K562 (cell line): ENCODE results near the gene CC2D1A. TPM values are rescaled to one million over a fixed set of nuclear protein-coding genes. Genes with fewer than 3 reads are reported as not detected.

Experiments used
- BACH1 ChIP-seq: fragments of 200-800 bp; sonication (Bioruptor generic); IDR thresholded peaks from 2 replicates; pipeline ENCODE4 v1.6.1; 2016; ENCODE audit warnings: missing genetic modification characterization, missing compliant biosample characterization
- ERF ChIP-seq: fragments of 450-650 bp; formaldehyde crosslinking; IDR thresholded peaks from 2 replicates; pipeline ENCODE4 v1.4.0; 2020; ENCODE audit warnings: mild to moderate bottlenecking, mixed read lengths
- ESRRB ChIP-seq: fragments of 250-450 bp; sonication (Bioruptor Pico); IDR thresholded peaks from 2 replicates; pipeline ENCODE4 v1.5.0; 2020; ENCODE audit warnings: mild to moderate bottlenecking, moderate library complexity, borderline replicate concordance
- FOXM1 ChIP-seq, 2 experiments: fragments of 450-650 bp in 1 of 2; sonication (generic) in 1 of 2; formaldehyde crosslinking in 1 of 2; IDR thresholded peaks; 2 replicates each; pipeline versions ENCODE4 v1.6.1 to v1.9.0; 2017 to 2022; ENCODE audit warnings: low read depth in 2 of 2, mild to moderate bottlenecking in 2 of 2, missing genetic modification reagents in 1 of 2, moderate library complexity in 1 of 2
- HES1 ChIP-seq: fragments of 450-650 bp; IDR thresholded peaks from 2 replicates; pipeline ENCODE4 v1.6.1; 2016; ENCODE audit warnings: low read depth, mild to moderate bottlenecking, moderate library complexity
- JUND ChIP-seq, 2 experiments: IDR thresholded peaks; 2 replicates in 1 of 2; 3 replicates in 1 of 2; pipeline ENCODE4 v1.6.1; 2011; ENCODE audit warnings: borderline replicate concordance in 2 of 2, low read depth in 2 of 2, low read length in 2 of 2, improper control_type of control experiment in 1 of 2, missing biosample characterization in 1 of 2, missing genetic modification characterization in 1 of 2, missing genetic modification reagents in 1 of 2
- MXD1 ChIP-seq: fragments of 250-450 bp; sonication (Bioruptor Pico); IDR thresholded peaks from 2 replicates; pipeline ENCODE4 v1.8.0; 2021; ENCODE audit warnings: borderline replicate concordance, mild to moderate bottlenecking, moderate library complexity; ENCODE audit not compliant: poor library complexity, severe bottlenecking
- MYBL2 ChIP-seq, 2 experiments: fragments of 450-650 bp in 1 of 2; sonication (generic) in 1 of 2; formaldehyde crosslinking in 1 of 2; IDR thresholded peaks; 2 replicates each; pipeline versions ENCODE4 v1.6.1 to v1.8.1; 2017 to 2022; ENCODE audit warnings: borderline replicate concordance in 1 of 2, inconsistent platforms in 1 of 2, low read depth in 1 of 2, mild to moderate bottlenecking in 1 of 2, missing genetic modification reagents in 1 of 2, moderate library complexity in 1 of 2
- NR0B1 ChIP-seq: fragments of 450-650 bp; IDR thresholded peaks from one replicate; pipeline ENCODE4 v1.6.1; 2018; ENCODE audit warnings: mild to moderate bottlenecking, moderate library complexity; ENCODE audit not compliant: partially characterized antibody
- RNF219 ChIP-seq: fragments of 250-450 bp; sonication (Bioruptor Pico); IDR thresholded peaks from 2 replicates; pipeline ENCODE4 v1.5.0; 2022; ENCODE audit warnings: mild to moderate bottlenecking
- SIRT6 ChIP-seq: IDR thresholded peaks from one replicate; pipeline ENCODE4 v1.6.1; 2012; ENCODE audit warnings: low read depth, mild to moderate bottlenecking, control low read depth, inconsistent platforms, low read length, moderate library complexity
- SP1 ChIP-seq: sonication (generic); formaldehyde crosslinking; IDR thresholded peaks from 2 replicates; pipeline ENCODE4 v1.8.1; 2022; ENCODE audit warnings: mild to moderate bottlenecking, missing genetic modification reagents
- SRSF7 ChIP-seq: fragments of 200-400 bp; formaldehyde crosslinking; optimal IDR thresholded peaks from 2 replicates; pipeline ENCODE3; 2017; ENCODE audit warnings: mild to moderate bottlenecking, low read depth, low read length
- ZNF12 ChIP-seq: sonication (generic); formaldehyde crosslinking; IDR thresholded peaks from 2 replicates; pipeline ENCODE4 v1.4.0; 2020; ENCODE audit warnings: mild to moderate bottlenecking, missing genetic modification reagents
- ZNF592 ChIP-seq: fragments of 450-650 bp; IDR thresholded peaks from 2 replicates; pipeline ENCODE4 v1.6.1; 2017; ENCODE audit warnings: antibody characterized with exemption, mild to moderate bottlenecking
- ZZZ3 ChIP-seq: fragments of 450-650 bp; IDR thresholded peaks from 2 replicates; pipeline ENCODE4 v1.6.1; 2016; ENCODE audit warnings: antibody characterized with exemption, mild to moderate bottlenecking, moderate library complexity
- polyA plus RNA-seq, 8 experiments: library from polyadenylated mRNA; depleted of rRNA in 4 of 8; stranded (reverse) in 5 of 8; unstranded in 3 of 8; fragments of >200 nt; fragmentation: Nextera tagmentation in 2 of 8; fragmentation: Illumina TruSeq in 1 of 8; extraction: Ambion mirVana in 2 of 8; extraction: Trizol in 1 of 8; gene quantifications; 2 replicates each; pipeline versions ENCODE4 v1.2.1 to v1.2.3, GENCODE V29; 2011 to 2014; ENCODE audit warnings: inconsistent platforms in 1 of 8, missing spikeins in 1 of 8
- total RNA-seq, 7 experiments: library from RNA; depleted of rRNA in 6 of 7; stranded (reverse); fragments of >200 nt in 6 of 7; fragmentation: Illumina TruSeq in 2 of 7; extraction: Trizol in 2 of 7; gene quantifications; 2 replicates each; pipeline versions ENCODE4 v1.2.1 to v1.2.3, GENCODE V29; 2011 to 2021; ENCODE audit warnings: low replicate concordance in 1 of 7

The CC2D1A gene
- total and polyA plus RNA-seq, 9 of the 15 experiments (the other 6 are each of a cell fraction or from before 2014, with no cell fraction given): 0.32 to 31.0 (median 12.9) TPM

- no peak for TF ChIP-seq ZNF592
- TF ChIP-seq SIRT6: no peak
- no peak for TF ChIP-seq ZNF12
- no peak for TF ChIP-seq HES1
- TF ChIP-seq BACH1 (tag): no peak
- TF ChIP-seq MXD1 (CRISPR knock-in tag): no peak
- no peak for TF ChIP-seq ERF
- TF ChIP-seq NR0B1: no peak
- no peak for TF ChIP-seq ESRRB (CRISPR knock-in tag)
- no peak for TF ChIP-seq RNF219 (CRISPR knock-in tag)
- peak; percentile 77 for TF ChIP-seq SP1
- TF ChIP-seq FOXM1 (IDR thresholded peaks at IDR 0.05; ENCODE audit: low read depth): no peak
- TF ChIP-seq FOXM1 (CRISPR knock-in tag; IDR thresholded peaks at IDR 0.05; ENCODE audit: low read depth): no peak
- TF ChIP-seq JUND (IDR thresholded peaks at IDR 0.05; ENCODE audit: borderline replicate concordance, low read depth, low read length): peak; percentile 14; the same call in 1 of the 2 replicates
- TF ChIP-seq JUND (tag; IDR thresholded peaks at IDR 0.05; ENCODE audit: borderline replicate concordance, low read depth, low read length): no peak
- no peak for TF ChIP-seq MYBL2 (IDR thresholded peaks at IDR 0.05; ENCODE audit: low read depth)
- no peak for TF ChIP-seq MYBL2 (CRISPR knock-in tag; IDR thresholded peaks at IDR 0.05; ENCODE audit: borderline replicate concordance)
- TF ChIP-seq SRSF7: no peak
- TF ChIP-seq ZZZ3: no peak
These were observed 33.2 kb upstream of the CC2D1A start (continued) for GRCh38 chr19:13872695-13873389.
